Measurements from ENCODE around the gene SLIT1. TPM values are rescaled to one million over a fixed set of nuclear protein-coding genes. Genes with fewer than 3 reads are reported as not detected.

Gene SLIT1
- total RNA-seq, 1 donor from 2014 or later: not detected

GRCh38 chr10:97179311-97179710 is 6.4 kb downstream of the SLIT1 start:
- intact Hi-C loops (cut with DNase I): no loop called here
- H3K4me3 ChIP-seq: no peak overlapping the region
- no peak for DNase-seq (ENCODE audit: low spot score in 2 of 2)
- H3K27me3 ChIP-seq: no peaks in the 10 kb centered on the region
- no peaks in the 10 kb centered on the region for H3K4me1 ChIP-seq
- no peaks in the 10 kb centered on the region for H3K36me3 ChIP-seq
- no peak for TF ChIP-seq CTCF (IDR thresholded peaks at IDR 0.05)
- no peak overlapping the region for H3K27ac ChIP-seq
- no peaks in the 10 kb centered on the region for H3K9me3 ChIP-seq

DNA sequence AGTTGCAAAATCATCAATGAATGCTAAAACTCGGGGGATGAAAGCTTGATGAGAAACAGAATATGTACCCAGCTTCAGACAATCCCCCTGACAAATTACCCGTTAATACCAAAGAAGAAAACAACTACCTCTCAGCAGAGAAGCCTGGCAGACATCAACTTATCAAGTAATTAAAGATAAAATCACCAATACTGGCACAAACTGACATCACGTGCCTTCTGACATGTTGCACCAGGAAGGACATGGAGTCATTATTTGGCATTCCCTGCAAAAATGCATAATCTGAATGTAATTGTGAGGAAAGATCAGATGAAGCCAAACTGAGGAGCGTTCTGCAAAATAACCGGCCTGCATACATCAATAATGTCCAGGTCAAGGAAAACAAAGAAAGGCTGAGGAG is 7.7 kb downstream of the SLIT1 start:
- DNase-seq (ENCODE audit: low spot score in 2 of 2): no peak
- Histone ChIP-seq H3K27me3 (no peaks in the 10 kb centered on the region), H3K4me1 (no peaks in the 10 kb centered on the region), H3K9me3 (no peaks in the 10 kb centered on the region), H3K36me3 (no peaks in the 10 kb centered on the region), H3K4me3 (no peak overlapping the region), H3K27ac (no peak overlapping the region)
- intact Hi-C loops (cut with DNase I): no loop called here
- TF ChIP-seq CTCF (IDR thresholded peaks at IDR 0.05): no peak

- no peak overlapping the region for H3K4me3 ChIP-seq
- no peaks in the 10 kb centered on the region for H3K27me3 ChIP-seq
- H3K36me3 ChIP-seq: no peaks in the 10 kb centered on the region
- no peak for DNase-seq (ENCODE audit: low spot score in 2 of 2)
- no peaks in the 10 kb centered on the region for H3K9me3 ChIP-seq
- no peak overlapping the region for H3K27ac ChIP-seq
- no peaks in the 10 kb centered on the region for H3K4me1 ChIP-seq
- TF ChIP-seq CTCF (IDR thresholded peaks at IDR 0.05): no peak
- intact Hi-C loops (cut with DNase I): no loop called here
Observed at GRCh38 chr10:97176226-97176625, 9.5 kb downstream of the SLIT1 start.

- Histone ChIP-seq H3K36me3 (no peaks in the 10 kb centered on the region), H3K27me3 (no peaks in the 10 kb centered on the region), H3K9me3 (no peaks in the 10 kb centered on the region), H3K4me1 (no peaks in the 10 kb centered on the region), H3K27ac (no peak overlapping the region), H3K4me3 (no peak overlapping the region)
- no peak for DNase-seq (ENCODE audit: low spot score in 2 of 2)
- intact Hi-C loops (cut with DNase I): no loop called here
- TF ChIP-seq CTCF (IDR thresholded peaks at IDR 0.05): no peak
Observed at GRCh38 chr10:97175586-97175985, 10.2 kb downstream of the SLIT1 start.

DNA sequence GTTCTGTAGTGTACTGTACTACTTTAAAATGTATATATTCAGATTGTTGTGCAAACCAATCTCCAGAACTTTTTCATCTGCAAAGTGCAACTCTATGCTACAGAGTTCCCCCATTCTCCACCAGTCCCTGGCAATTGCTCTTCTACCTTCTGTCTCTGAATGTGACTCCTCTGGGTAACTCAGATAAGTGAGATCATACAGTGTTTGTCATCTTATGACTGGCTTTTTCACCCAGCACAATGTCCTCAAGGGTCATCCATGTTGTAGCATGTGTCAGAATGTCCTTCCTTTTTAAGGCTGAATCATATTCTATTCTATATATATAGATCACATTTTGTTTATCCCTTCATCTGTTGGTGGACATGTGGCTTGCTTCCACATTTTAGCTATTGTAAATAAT is 10.8 kb downstream of the SLIT1 start:
- DNase-seq (ENCODE audit: low spot score in 2 of 2): no peak
- intact Hi-C loops (cut with DNase I): no loop called here
- TF ChIP-seq CTCF (IDR thresholded peaks at IDR 0.05): no peak
- Histone ChIP-seq H3K27ac (no peak overlapping the region), H3K4me1 (no peaks in the 10 kb centered on the region), H3K27me3 (no peaks in the 10 kb centered on the region), H3K9me3 (no peaks in the 10 kb centered on the region), H3K4me3 (no peak overlapping the region), H3K36me3 (no peaks in the 10 kb centered on the region)

- Histone ChIP-seq H3K36me3 (no peaks in the 10 kb centered on the region), H3K4me3 (no peak overlapping the region), H3K4me1 (no peaks in the 10 kb centered on the region), H3K9me3 (no peaks in the 10 kb centered on the region), H3K27ac (no peak overlapping the region), H3K27me3 (no peaks in the 10 kb centered on the region)
- intact Hi-C loops (cut with DNase I): no loop called here
- no peak for TF ChIP-seq CTCF (IDR thresholded peaks at IDR 0.05)
- no peak for DNase-seq (ENCODE audit: low spot score in 2 of 2)
Observed at GRCh38 chr10:97174276-97174775, 11.4 kb downstream of the SLIT1 start.
